WTC11 (cell line): Measurements from ENCODE around the gene SYS1. TPM values are rescaled to one million over a fixed set of nuclear protein-coding genes. Genes with fewer than 3 reads are reported as not detected.
"Not testable (repeated sequence)": the region's sequence is repeated elsewhere in the genome, so short reads cannot be mapped to it uniquely, and the experiment has no call there.

ENCODE experiments used
- ATAC-seq: fragments of 200-7000 bp; cut with Tn5 transposase; 2 replicates; pipeline ENCODE4 v1.10.0; 2021; ENCODE audit warnings: mild to moderate bottlenecking, moderate library complexity
- CTCF ChIA-PET: fragments of 300-600 bp; sonication (Branson Sonifier 250); formaldehyde crosslinking; loops from one replicate; lab custom pipeline; 2021; ENCODE audit warnings: antibody characterized with exemption; lab: Charles Lee
- POLR2A ChIA-PET: fragments of 350-600 bp; sonication (Branson Sonifier 250); formaldehyde crosslinking; loops from one replicate; lab custom pipeline; 2021; ENCODE audit warnings: antibody characterized with exemption; lab: Charles Lee
- DNase-seq: peaks from one replicate; pipeline ENCODE4 v3.0.0; 2021; ENCODE audit warnings: low spot score
- H3K27ac Mint-ChIP-seq: 2 replicates; pipeline ENCODE4 v1.8.0; 2021; ENCODE audit warnings: mixed read lengths
- H3K27me3 Mint-ChIP-seq: 2 replicates; pipeline ENCODE4 v1.8.0; 2021; ENCODE audit warnings: low read depth, mild to moderate bottlenecking, moderate library complexity, mixed read lengths
- H3K36me3 Mint-ChIP-seq: 2 replicates; pipeline ENCODE4 v1.8.0; 2021; ENCODE audit warnings: mixed read lengths
- H3K4me1 Mint-ChIP-seq: 2 replicates; pipeline ENCODE4 v1.8.0; 2022; ENCODE audit warnings: mixed read lengths
- H3K4me3 Mint-ChIP-seq: 2 replicates; pipeline ENCODE4 v1.8.0; 2021; ENCODE audit warnings: mild to moderate bottlenecking, moderate library complexity, mixed read lengths
- H3K9me3 Mint-ChIP-seq: 2 replicates; pipeline ENCODE4 v1.8.0; 2021; ENCODE audit warnings: mixed read lengths
- CBFB ChIP-seq: sonication (generic); formaldehyde crosslinking; IDR thresholded peaks from 2 replicates; pipeline ENCODE4 v1.8.1; 2022; ENCODE audit warnings: mild to moderate bottlenecking, low read depth, missing genetic modification reagents
- ESRRA ChIP-seq: sonication (generic); formaldehyde crosslinking; IDR thresholded peaks from 2 replicates; pipeline ENCODE4 v1.8.1; 2022; ENCODE audit warnings: mild to moderate bottlenecking, missing genetic modification reagents, borderline replicate concordance
- ETV6 ChIP-seq: sonication (generic); formaldehyde crosslinking; IDR thresholded peaks from 2 replicates; pipeline ENCODE4 v1.8.1; 2022; ENCODE audit warnings: mild to moderate bottlenecking, missing genetic modification reagents
- GABPB1 ChIP-seq: sonication (generic); formaldehyde crosslinking; IDR thresholded peaks from 2 replicates; pipeline ENCODE4 v1.8.1; 2023; ENCODE audit warnings: mild to moderate bottlenecking, missing genetic modification reagents
- GTF2I ChIP-seq: fragments of 250-450 bp; sonication (Bioruptor Pico); conservative IDR thresholded peaks from 2 replicates; pipeline ENCODE4 v1.4.0; 2021; ENCODE audit warnings: mild to moderate bottlenecking
- MYBL2 ChIP-seq: sonication (generic); formaldehyde crosslinking; IDR thresholded peaks from 2 replicates; pipeline ENCODE4 v1.8.1; 2023; ENCODE audit warnings: mild to moderate bottlenecking, moderate library complexity, missing genetic modification reagents
- NFATC4 ChIP-seq: fragments of 250-450 bp; sonication (Bioruptor Pico); IDR thresholded peaks from 2 replicates; pipeline ENCODE4 v1.9.0; 2021; ENCODE audit warnings: mild to moderate bottlenecking
- NFYB ChIP-seq: sonication (generic); formaldehyde crosslinking; conservative IDR thresholded peaks from 2 replicates; pipeline ENCODE4 v1.8.0; 2022; ENCODE audit warnings: low read depth, missing genetic modification reagents
- SP1 ChIP-seq: sonication (generic); formaldehyde crosslinking; conservative IDR thresholded peaks from 2 replicates; pipeline ENCODE4 v1.8.1; 2022; ENCODE audit warnings: missing genetic modification reagents
- ZNF138 ChIP-seq: sonication (generic); formaldehyde crosslinking; conservative IDR thresholded peaks from 2 replicates; pipeline ENCODE4 v1.8.1; 2022; ENCODE audit warnings: mild to moderate bottlenecking, moderate library complexity, missing genetic modification reagents
- ZNF232 ChIP-seq: sonication (generic); formaldehyde crosslinking; IDR thresholded peaks from 2 replicates; pipeline ENCODE4 v1.8.0; 2022; ENCODE audit warnings: mild to moderate bottlenecking, missing genetic modification reagents
- ZNF423 ChIP-seq: fragments of 250-450 bp; sonication (Bioruptor Pico); IDR thresholded peaks from 2 replicates; pipeline ENCODE4 v2.1.2; 2022; ENCODE audit warnings: mild to moderate bottlenecking, moderate library complexity
- ZNF671 ChIP-seq: fragments of 250-450 bp; sonication (Bioruptor Pico); IDR thresholded peaks from 2 replicates; pipeline ENCODE4 v1.8.0; 2021; ENCODE audit warnings: mild to moderate bottlenecking
- total RNA-seq: library from RNA; stranded (reverse); gene quantifications from 3 replicates; pipeline ENCODE4 v1.2.3, GENCODE V29; 2021
- TF ChIP-seq, protein P1 (sequence below): sonication (generic); formaldehyde crosslinking; IDR thresholded peaks from 2 replicates; pipeline ENCODE4 v1.8.1; 2022; ENCODE audit warnings: low read depth, mild to moderate bottlenecking, moderate library complexity, missing genetic modification reagents, borderline replicate concordance
- TF ChIP-seq, protein P2 (sequence below): sonication (generic); formaldehyde crosslinking; IDR thresholded peaks from 2 replicates; pipeline ENCODE4 v1.8.1; 2022; ENCODE audit warnings: mild to moderate bottlenecking, missing genetic modification reagents, moderate library complexity, borderline replicate concordance
- TF ChIP-seq, protein P3 (sequence below): fragments of 250-450 bp; sonication (Bioruptor Pico); IDR thresholded peaks from 2 replicates; pipeline ENCODE4 v1.9.0; 2021; ENCODE audit warnings: mild to moderate bottlenecking
- TF ChIP-seq, protein P4 (sequence below): sonication (generic); formaldehyde crosslinking; IDR thresholded peaks from 2 replicates; pipeline ENCODE4 v1.8.1; 2023; ENCODE audit warnings: mild to moderate bottlenecking, missing genetic modification reagents

Gene SYS1
- total RNA-seq, 1 experiment from 2014 or later, result 16.4 TPM

DNA sequence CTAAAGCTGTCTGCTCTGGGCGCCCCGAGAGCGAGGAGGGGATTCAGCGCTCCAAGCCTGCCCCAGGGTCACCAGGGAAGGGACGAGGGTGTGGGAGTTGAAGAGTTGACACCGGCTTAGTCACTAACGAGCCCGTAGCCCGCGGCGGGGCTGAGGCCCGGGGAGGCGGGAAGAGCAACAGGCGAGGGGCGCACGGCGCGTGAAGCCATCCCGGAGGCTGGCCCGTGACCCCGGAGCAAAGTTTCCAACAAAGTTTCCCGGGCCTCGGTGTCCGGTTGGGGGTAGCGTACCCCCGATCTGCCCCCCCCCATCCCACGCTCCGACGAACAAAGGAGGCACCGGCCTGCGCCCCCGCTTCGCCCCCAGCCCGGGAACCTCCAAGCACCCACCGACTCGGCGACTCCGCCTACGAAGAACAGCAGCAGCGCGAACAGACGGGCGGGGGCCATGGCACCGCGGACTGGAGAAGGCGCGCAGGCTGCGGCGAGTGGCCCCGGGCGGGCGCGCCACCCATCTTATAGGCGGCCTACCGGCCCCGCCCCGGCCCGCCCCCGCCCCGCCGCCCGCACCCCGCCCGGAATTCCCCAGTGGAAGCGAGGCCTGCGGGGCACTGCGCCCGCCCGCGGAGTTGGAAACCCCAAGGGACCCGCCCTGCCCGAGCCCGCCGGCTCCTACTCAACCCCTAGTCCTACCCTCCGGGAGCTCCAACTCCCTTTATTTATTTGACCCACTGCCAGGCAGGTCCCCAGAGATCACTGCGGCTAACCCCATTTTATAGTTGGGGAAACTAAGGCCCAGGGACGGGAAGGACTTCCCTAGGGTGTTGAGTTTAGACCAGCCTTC is 14.8 kb upstream of the SYS1 start, which contains the start of gene SDC4 (continued):
- TF ChIP-seq, protein P1, sequence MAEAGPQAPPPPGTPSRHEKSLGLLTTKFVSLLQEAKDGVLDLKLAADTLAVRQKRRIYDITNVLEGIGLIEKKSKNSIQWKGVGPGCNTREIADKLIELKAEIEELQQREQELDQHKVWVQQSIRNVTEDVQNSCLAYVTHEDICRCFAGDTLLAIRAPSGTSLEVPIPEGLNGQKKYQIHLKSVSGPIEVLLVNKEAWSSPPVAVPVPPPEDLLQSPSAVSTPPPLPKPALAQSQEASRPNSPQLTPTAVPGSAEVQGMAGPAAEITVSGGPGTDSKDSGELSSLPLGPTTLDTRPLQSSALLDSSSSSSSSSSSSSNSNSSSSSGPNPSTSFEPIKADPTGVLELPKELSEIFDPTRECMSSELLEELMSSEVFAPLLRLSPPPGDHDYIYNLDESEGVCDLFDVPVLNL, result peak; percentile 60; the same call in 1 of the 2 replicates
- no peak for TF ChIP-seq ESRRA
- TF ChIP-seq CBFB, result no peak
- TF ChIP-seq GTF2I (CRISPR knock-in tag), result peak; percentile 73; the same call in 1 of the 2 replicates
- peak; percentile 22; the same call in 1 of the 2 replicates for TF ChIP-seq ZNF423 (CRISPR knock-in tag)
- 0 out of 2 replicates have a peak, but pooled peaks have one; percentile 24 for TF ChIP-seq ETV6
- TF ChIP-seq ZNF232 (CRISPR knock-in tag), result no peak
- TF ChIP-seq SP1 (CRISPR knock-in tag), result peak; percentile 72
- TF ChIP-seq ZNF138 (CRISPR knock-in tag), result no peak
- TF ChIP-seq, protein P2, sequence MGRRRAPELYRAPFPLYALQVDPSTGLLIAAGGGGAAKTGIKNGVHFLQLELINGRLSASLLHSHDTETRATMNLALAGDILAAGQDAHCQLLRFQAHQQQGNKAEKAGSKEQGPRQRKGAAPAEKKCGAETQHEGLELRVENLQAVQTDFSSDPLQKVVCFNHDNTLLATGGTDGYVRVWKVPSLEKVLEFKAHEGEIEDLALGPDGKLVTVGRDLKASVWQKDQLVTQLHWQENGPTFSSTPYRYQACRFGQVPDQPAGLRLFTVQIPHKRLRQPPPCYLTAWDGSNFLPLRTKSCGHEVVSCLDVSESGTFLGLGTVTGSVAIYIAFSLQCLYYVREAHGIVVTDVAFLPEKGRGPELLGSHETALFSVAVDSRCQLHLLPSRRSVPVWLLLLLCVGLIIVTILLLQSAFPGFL (CRISPR knock-in tag), result no peak; the same call in 1 of the 2 replicates
- TF ChIP-seq, protein P3, sequence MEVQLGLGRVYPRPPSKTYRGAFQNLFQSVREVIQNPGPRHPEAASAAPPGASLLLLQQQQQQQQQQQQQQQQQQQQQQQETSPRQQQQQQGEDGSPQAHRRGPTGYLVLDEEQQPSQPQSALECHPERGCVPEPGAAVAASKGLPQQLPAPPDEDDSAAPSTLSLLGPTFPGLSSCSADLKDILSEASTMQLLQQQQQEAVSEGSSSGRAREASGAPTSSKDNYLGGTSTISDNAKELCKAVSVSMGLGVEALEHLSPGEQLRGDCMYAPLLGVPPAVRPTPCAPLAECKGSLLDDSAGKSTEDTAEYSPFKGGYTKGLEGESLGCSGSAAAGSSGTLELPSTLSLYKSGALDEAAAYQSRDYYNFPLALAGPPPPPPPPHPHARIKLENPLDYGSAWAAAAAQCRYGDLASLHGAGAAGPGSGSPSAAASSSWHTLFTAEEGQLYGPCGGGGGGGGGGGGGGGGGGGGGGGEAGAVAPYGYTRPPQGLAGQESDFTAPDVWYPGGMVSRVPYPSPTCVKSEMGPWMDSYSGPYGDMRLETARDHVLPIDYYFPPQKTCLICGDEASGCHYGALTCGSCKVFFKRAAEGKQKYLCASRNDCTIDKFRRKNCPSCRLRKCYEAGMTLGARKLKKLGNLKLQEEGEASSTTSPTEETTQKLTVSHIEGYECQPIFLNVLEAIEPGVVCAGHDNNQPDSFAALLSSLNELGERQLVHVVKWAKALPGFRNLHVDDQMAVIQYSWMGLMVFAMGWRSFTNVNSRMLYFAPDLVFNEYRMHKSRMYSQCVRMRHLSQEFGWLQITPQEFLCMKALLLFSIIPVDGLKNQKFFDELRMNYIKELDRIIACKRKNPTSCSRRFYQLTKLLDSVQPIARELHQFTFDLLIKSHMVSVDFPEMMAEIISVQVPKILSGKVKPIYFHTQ (CRISPR knock-in tag), result no peak
- TF ChIP-seq, all 79 proteins: peak for 10

DNA sequence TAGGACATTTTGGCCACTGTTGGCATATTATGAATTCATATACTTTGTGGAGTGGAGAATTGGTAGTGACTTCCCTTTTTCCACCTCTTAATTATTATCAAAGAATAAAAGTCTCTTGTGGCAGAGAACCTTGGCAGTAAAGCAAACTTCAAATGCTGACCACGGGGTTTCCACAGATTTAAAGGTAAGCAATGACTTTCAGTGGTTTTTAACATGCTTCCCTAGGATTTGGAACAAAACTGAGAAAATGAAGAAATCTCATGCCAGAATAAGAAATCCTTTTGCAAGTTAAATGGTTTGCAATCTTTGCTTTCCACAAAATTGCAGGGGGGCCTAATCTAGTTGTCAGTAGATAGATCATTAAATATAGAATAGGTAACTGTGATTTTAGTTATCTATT is 12.7 kb upstream of the SYS1 start:
- CTCF ChIA-PET, result interaction anchor here (1.5 kb wide), 1 partner anchor 24 kb away, joined by 4 read pairs; no protein-coding TSS in a partner anchor
- Mint-ChIP-seq H3K27ac (no peak overlapping the region), H3K9me3 (no peaks in the 10 kb centered on the region), H3K4me3 (no peak overlapping the region), H3K27me3 (no peaks in the 10 kb centered on the region), H3K4me1 (peaks cover 38% of the 10 kb centered on the region), H3K36me3 (no peaks in the 10 kb centered on the region)
- POLR2A ChIA-PET, result no interaction called here
- TF ChIP-seq, protein P2 (CRISPR knock-in tag), result no peak
- no peak for ATAC-seq
- DNase-seq, result no peak

DNA sequence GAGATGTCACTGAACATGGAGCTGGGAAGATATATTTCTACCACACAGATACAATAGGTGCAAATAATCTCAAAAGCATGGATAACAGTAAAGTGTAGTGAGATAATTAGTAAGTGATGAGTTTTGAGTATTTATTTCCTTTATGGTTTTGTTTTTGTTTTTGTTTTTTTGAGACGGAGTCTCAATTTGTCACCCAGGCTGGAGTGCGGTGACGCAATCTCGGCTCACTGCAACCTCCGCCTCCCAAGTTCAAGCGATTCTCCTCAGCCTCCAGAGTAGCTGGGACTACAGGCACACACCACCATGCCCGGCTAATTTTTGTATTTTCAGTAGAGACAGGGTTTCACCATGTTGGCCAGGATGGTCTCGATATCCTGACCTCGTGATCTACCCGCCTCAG is 12.2 kb upstream of the SYS1 start:
- H3K27ac Mint-ChIP-seq, H3K27me3 Mint-ChIP-seq, H3K9me3 Mint-ChIP-seq, DNase-seq, H3K4me3 Mint-ChIP-seq, H3K36me3 Mint-ChIP-seq, ATAC-seq, POLR2A ChIA-PET: not testable (repeated sequence)
- CTCF ChIA-PET, result interaction anchor here (1.3 to 1.5 kb wide), 2 partner anchors 12 to 23 kb away, joined by 4 read pairs; partner anchors contain the start of gene SYS1
- 0 out of 2 replicates have a peak, but pooled peaks have one; percentile 33 for TF ChIP-seq GABPB1 (CRISPR knock-in tag)
- H3K4me1 Mint-ChIP-seq, result peaks cover 32% of the 10 kb centered on the region

DNA sequence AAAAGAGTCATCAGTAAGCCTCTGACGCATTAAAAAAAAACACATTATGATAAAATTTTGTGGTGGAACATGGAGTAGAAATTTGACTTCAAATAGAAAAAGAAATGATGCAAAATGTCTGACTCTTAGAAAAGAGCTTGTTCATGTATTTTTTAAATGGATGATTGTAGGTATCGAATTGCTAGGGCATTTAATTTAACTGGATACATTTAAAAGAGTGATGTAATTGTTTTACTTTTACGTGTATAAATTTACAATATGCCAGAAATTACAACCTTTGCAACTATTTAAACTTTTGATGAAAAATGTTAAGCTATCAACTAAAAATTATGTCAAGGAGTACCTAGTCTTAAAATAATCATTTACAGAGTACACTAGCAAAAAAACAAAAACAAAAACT is 10.2 kb upstream of the SYS1 start:
- no peak for ATAC-seq
- Mint-ChIP-seq H3K27me3 (no peaks in the 10 kb centered on the region), H3K36me3 (no peaks in the 10 kb centered on the region), H3K4me3 (no peak overlapping the region), H3K27ac (no peak overlapping the region), H3K4me1 (peaks cover 16% of the 10 kb centered on the region), H3K9me3 (no peaks in the 10 kb centered on the region)
- no peak for DNase-seq
- ChIA-PET POLR2A (interaction anchor here (1.3 kb wide), 1 partner anchor 10 kb away, joined by 4 read pairs; no protein-coding TSS in a partner anchor), CTCF (interaction anchor here (0.6 to 2.6 kb wide), 8 partner anchors 9 to 84 kb away, joined by 3 to 12 read pairs (median 5); partner anchors contain the start of gene SYS1)
- TF ChIP-seq, protein P4, sequence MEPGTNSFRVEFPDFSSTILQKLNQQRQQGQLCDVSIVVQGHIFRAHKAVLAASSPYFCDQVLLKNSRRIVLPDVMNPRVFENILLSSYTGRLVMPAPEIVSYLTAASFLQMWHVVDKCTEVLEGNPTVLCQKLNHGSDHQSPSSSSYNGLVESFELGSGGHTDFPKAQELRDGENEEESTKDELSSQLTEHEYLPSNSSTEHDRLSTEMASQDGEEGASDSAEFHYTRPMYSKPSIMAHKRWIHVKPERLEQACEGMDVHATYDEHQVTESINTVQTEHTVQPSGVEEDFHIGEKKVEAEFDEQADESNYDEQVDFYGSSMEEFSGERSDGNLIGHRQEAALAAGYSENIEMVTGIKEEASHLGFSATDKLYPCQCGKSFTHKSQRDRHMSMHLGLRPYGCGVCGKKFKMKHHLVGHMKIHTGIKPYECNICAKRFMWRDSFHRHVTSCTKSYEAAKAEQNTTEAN (CRISPR knock-in tag), result no peak
- TF ChIP-seq MYBL2 (CRISPR knock-in tag), result no peak
- TF ChIP-seq ZNF671 (CRISPR knock-in tag), result no peak
- TF ChIP-seq NFYB (CRISPR knock-in tag), result no peak
- no peak for TF ChIP-seq NFATC4 (CRISPR knock-in tag)
- TF ChIP-seq, protein P1, result no peak
- TF ChIP-seq CBFB, result no peak
